ENCODE measurements around the gene KCTD1.

KCTD1 gene

DNA sequence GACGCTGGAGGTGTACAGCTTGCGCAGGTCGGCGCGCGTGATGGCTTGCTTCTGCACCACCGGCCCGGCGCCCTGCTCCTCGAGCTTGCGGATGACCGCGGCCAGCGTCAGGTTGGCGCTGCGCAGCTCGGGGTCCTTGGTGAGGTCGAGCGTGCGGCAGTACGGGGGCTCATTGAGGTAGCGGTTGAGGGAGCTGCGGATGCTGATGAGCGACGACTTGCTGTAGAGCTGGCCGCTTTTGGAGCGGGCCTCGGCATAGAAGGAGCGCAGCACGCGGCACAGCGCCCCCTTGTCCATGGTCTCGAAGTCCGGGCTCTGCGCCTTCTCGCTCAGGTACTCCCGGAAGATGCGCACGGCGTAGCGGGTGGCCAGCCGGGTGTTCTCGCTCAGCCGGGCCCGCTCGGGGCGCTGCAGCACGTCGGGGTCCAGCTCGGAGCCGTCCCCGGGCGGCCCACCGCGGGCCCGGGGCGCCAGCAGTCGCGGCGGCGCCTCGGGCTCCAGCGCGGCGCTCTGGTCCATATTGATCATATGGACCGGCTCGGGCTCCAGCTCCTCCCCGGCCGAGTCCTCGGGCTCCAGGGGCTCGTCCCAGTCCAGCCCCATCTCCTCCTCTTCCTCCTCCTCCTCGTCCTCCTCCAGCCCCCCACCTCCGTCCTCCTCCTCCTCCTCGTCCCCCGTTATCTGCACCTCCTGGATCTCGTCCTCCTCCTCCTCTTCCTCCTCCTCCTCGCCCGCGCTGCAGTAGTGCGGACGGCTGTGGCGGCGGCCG, 523 bp downstream of the KCTD1 start:
- TF ChIP-seq, protein P1, sequence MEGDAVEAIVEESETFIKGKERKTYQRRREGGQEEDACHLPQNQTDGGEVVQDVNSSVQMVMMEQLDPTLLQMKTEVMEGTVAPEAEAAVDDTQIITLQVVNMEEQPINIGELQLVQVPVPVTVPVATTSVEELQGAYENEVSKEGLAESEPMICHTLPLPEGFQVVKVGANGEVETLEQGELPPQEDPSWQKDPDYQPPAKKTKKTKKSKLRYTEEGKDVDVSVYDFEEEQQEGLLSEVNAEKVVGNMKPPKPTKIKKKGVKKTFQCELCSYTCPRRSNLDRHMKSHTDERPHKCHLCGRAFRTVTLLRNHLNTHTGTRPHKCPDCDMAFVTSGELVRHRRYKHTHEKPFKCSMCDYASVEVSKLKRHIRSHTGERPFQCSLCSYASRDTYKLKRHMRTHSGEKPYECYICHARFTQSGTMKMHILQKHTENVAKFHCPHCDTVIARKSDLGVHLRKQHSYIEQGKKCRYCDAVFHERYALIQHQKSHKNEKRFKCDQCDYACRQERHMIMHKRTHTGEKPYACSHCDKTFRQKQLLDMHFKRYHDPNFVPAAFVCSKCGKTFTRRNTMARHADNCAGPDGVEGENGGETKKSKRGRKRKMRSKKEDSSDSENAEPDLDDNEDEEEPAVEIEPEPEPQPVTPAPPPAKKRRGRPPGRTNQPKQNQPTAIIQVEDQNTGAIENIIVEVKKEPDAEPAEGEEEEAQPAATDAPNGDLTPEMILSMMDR (conservative IDR thresholded peaks at IDR 0.05): peak; percentile 11; the same call in 1 of the 2 replicates
- TF ChIP-seq ZFX (IDR thresholded peaks at IDR 0.05): no peak

DNA sequence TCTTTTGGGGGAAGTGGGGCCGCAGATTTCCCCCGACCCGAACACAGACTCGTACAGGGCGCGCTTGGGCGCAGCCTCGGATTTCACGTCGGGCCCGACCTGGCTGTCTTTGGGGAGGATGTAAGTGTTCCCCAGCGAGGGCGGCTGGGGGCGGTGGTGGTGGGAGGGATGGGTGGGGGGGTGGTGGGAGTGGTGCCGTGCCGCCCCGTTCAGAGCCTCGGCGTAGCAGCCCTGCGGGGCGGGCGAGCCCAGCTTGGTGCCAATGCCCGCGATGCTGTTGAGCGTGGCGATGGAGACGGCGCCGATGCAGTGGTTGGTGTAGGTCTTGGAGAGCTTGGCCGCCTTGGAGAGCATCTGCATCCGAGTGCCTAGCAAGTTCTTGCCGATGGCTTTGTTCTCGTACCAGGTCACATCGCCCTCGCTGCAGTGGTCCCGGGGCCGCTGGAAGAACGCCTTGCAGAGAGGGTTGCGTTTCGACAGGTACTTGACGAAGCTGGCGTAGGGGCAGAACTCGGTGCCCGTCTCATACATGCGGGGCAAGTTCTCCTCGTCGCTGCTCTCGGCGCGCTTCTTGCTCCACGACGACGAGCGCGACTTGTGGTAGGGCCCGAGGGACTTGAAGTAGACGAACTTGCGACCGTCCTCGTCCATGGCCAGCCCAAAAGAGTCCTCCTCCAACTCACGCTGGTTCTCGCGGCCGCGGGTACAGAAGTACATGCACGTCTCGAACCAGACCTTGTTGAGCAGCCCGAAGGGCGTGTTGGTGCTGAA, 1.3 kb downstream of the KCTD1 start:
- H3K27ac ChIP-seq: no peak overlapping the region; the same call in 1 of the 2 replicates

More for the DNA sequence above, 523 bp downstream of the KCTD1 start:
- peak overlapping the region; percentile 86 for H3K27ac ChIP-seq

DNA sequence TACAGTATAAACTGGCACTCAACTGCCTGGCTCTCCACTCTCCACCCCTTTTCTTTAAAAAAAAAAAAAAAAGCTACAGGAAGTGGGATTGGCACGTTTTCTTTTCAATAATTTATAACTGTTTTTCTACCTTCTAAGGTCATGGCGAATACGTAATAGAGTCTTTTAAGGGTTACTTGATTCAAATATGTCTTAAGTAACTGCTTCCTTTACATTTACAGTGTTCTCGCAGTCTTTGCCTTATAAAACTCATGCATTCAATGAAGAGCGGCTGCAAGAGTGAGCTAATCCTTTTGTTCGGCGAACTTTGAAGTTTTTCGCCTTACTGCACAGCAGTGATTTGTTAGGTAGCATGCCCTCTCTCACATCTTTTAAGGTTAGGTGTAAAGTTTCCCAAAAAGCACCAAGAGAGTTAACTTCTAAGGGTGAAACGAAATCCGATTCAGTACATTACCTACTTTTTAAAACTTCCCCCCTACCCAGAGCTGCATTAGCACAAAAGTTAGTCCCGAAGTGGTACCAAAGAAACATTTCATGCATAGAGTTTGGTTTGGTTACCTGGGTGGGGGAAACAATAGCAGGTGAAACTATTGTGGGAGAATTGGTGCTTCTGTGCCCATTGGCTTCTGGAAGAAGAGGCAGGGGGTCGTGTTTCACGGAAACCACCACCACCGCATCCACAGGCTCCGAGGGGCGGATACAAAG, 2.0 kb downstream of the KCTD1 start:
- TF ChIP-seq, protein P1 (conservative IDR thresholded peaks at IDR 0.05): no peak
- TF ChIP-seq ZFX (IDR thresholded peaks at IDR 0.05): no peak
- H3K27ac ChIP-seq: no peak overlapping the region

More for the DNA sequence above, 1.3 kb downstream of the KCTD1 start:
- TF ChIP-seq, protein P1 (conservative IDR thresholded peaks at IDR 0.05): no peak
- no peak for TF ChIP-seq ZFX (IDR thresholded peaks at IDR 0.05)

DNA sequence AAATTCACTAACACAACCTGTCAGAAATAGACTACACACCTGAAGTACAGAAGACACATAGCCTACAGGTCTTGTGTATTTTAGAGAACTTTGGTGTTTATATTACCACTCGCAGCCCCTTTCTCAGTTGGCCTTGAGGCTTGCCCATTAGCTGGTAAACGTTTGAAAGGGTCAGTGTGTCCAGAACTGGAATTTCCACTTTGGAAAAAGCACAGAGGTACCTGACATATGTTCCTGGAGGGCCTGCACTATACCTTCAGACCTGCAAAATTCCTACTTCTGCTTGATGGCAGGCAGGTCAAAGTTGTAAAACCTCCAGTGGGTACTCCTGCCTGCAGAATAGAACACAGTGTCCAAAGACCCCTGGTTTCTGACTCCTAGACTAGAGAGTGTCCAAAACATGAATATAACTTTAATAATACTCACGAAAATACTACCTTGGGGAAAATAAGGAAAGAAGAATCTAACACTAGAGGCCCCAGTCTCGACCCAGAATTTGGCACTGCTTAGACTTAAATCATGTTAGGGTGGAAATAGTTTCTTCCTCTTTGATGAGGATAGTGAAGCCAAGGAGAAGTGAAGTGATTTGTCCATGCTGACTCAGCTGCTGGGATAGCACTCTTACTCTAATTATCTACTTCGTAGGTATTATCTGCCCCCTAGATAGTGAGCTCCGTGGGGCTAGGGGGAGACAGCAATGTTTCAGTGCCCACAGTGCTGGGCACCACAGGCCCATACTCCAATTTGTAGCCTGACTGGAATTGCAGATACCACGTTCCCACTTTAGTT, 2.8 kb downstream of the KCTD1 start:
- no peak for TF ChIP-seq ZFX (IDR thresholded peaks at IDR 0.05)
- TF ChIP-seq, protein P1 (conservative IDR thresholded peaks at IDR 0.05): no peak
- H3K27ac ChIP-seq: no peak overlapping the region

DNA sequence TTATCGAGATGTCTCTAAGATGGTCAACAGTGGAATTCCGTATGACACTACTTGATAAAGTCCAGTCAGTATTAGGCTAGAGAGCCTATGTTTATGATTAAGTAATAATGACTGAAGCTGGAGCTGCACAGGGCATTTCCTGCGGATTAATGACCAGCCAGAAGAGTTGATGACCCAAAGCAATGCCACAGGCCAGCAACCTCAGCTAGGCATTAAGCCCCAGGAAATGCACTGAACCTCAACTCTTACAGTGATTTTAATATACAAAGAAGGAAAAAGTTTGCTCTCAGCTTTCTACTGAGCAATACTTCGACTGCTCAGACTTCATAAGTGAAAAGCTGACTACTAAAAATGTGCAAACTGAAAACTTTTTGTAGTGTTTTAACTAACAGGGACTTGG, 3.9 kb downstream of the KCTD1 start:
- TF ChIP-seq, protein P1 (conservative IDR thresholded peaks at IDR 0.05): no peak
- TF ChIP-seq ZFX (IDR thresholded peaks at IDR 0.05): no peak
- H3K27ac ChIP-seq: no peak overlapping the region

DNA sequence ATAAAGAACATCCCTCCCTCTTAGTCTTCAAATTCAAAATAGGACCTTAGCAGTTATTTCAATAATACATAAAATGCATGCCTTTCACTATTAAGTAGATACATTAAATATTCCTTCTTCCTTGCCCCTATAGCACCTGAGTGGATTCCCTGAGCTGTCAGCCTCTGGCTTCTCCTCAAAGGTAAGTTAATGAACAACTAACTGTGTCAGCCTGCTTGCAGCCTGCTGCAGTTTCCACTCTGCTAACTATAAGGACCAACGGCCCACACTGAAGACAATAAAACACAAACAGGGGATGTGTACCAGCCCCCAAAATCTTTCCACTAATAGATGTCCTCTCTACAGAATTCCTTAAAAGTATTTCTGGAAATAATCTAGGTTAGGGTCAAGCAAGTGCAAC, 5.0 kb downstream of the KCTD1 start:
- no peak overlapping the region for H3K27ac ChIP-seq
- TF ChIP-seq ZFX (IDR thresholded peaks at IDR 0.05): no peak
- TF ChIP-seq, protein P1 (conservative IDR thresholded peaks at IDR 0.05): no peak
